Activated CD4-positive, alpha-beta T cell treated with anti-CD3 and anti-CD28 coated beads for 48 hours (primary cell): ENCODE results near the gene IPCEF1.
"Not testable (repeated sequence)": the region's sequence is repeated elsewhere in the genome, so short reads cannot be mapped to it uniquely, and the experiment has no call there.

Source experiments
- DNase-seq: peaks from one replicate; pipeline ENCODE4 v3.0.0-alpha.2; 2020

Gene IPCEF1

GRCh38 chr6:154329350-154330170 lies 27.0 kb downstream of the IPCEF1 start:
- no peak for DNase-seq

GRCh38 chr6:154327313-154327712 lies 29.3 kb downstream of the IPCEF1 start:
- DNase-seq = not testable (repeated sequence)

GRCh38 chr6:154325142-154325541 lies 31.5 kb downstream of the IPCEF1 start:
- no peak for DNase-seq

GRCh38 chr6:154320181-154320580 lies 36.4 kb downstream of the IPCEF1 start:
- DNase-seq = no peak

- DNase-seq = no peak
Measured at GRCh38 chr6:154319231-154319858, 37.3 kb downstream of the IPCEF1 start.

- no peak for DNase-seq
Measured at GRCh38 chr6:154318721-154319120, 37.9 kb downstream of the IPCEF1 start.

- no peak for DNase-seq
Measured at GRCh38 chr6:154316131-154316530, 40.5 kb downstream of the IPCEF1 start.

- no peak for DNase-seq
Measured at GRCh38 chr6:154314084-154314483, 42.5 kb downstream of the IPCEF1 start.

GRCh38 chr6:154308986-154309385 lies 47.6 kb downstream of the IPCEF1 start:
- no peak for DNase-seq

- no peak for DNase-seq
Measured at GRCh38 chr6:154307696-154308425, 48.7 kb downstream of the IPCEF1 start.

- not testable (repeated sequence) for DNase-seq
Measured at GRCh38 chr6:154307147-154307546, 49.5 kb downstream of the IPCEF1 start.

- no peak for DNase-seq
Measured at GRCh38 chr6:154306696-154307095, 49.9 kb downstream of the IPCEF1 start.

GRCh38 chr6:154304191-154304590 lies 52.4 kb downstream of the IPCEF1 start:
- DNase-seq = no peak

- not testable (repeated sequence) for DNase-seq
Measured at GRCh38 chr6:154303642-154304041, 53.0 kb downstream of the IPCEF1 start.

- DNase-seq = peak; percentile 46
Measured at GRCh38 chr6:154301839-154302752, 54.5 kb downstream of the IPCEF1 start.

GRCh38 chr6:154301086-154301625 lies 55.4 kb downstream of the IPCEF1 start:
- DNase-seq = no peak

- DNase-seq = no peak
Measured at GRCh38 chr6:154298297-154298696, 58.3 kb downstream of the IPCEF1 start.

- no peak for DNase-seq
Measured at GRCh38 chr6:154297721-154298120, 58.9 kb downstream of the IPCEF1 start.

- no peak for DNase-seq
Measured at GRCh38 chr6:154297210-154297609, 59.4 kb downstream of the IPCEF1 start.

- no peak for DNase-seq
Measured at GRCh38 chr6:154295733-154296132, 60.9 kb downstream of the IPCEF1 start.

GRCh38 chr6:154292855-154293519 lies 63.6 kb downstream of the IPCEF1 start:
- DNase-seq = no peak

- DNase-seq = no peak
Measured at GRCh38 chr6:154292066-154292465, 64.5 kb downstream of the IPCEF1 start.
